TTC549 (cell line): ENCODE measurements around the gene RYR3.
"Not testable (repeated sequence)": the region's sequence is repeated elsewhere in the genome, so short reads cannot be mapped to it uniquely, and the experiment has no call there.

Experiments
- FAIRE-seq: peaks from 2 replicates; lab custom pipeline; 2012; peaks lifted over from hg19 to GRCh38; lab: Jason Lieb, UNC

RYR3 gene

GRCh38 chr15:33778852-33779251 is 468.1 kb downstream of the RYR3 start:
- FAIRE-seq: no peak

- no peak for FAIRE-seq
Observed at GRCh38 chr15:33780011-33780768, 469.4 kb downstream of the RYR3 start.

GRCh38 chr15:33782966-33783365 is 472.2 kb downstream of the RYR3 start:
- no peak for FAIRE-seq

GRCh38 chr15:33785366-33785765 is 474.6 kb downstream of the RYR3 start:
- no peak for FAIRE-seq

- no peak for FAIRE-seq
Observed at GRCh38 chr15:33788906-33789540, 478.3 kb downstream of the RYR3 start.

- FAIRE-seq: no peak
Observed at GRCh38 chr15:33794453-33794852, 483.7 kb downstream of the RYR3 start.

- no peak for FAIRE-seq
Observed at GRCh38 chr15:33795070-33795469, 484.3 kb downstream of the RYR3 start.

GRCh38 chr15:33797651-33798050 is 486.9 kb downstream of the RYR3 start:
- FAIRE-seq: no peak

GRCh38 chr15:33801954-33802353 is 491.2 kb downstream of the RYR3 start:
- no peak for FAIRE-seq

GRCh38 chr15:33807665-33808064 is 496.9 kb downstream of the RYR3 start:
- no peak for FAIRE-seq

- no peak for FAIRE-seq
Observed at GRCh38 chr15:33808720-33809457, 498.1 kb downstream of the RYR3 start.

GRCh38 chr15:33810073-33810595 is 499.4 kb downstream of the RYR3 start:
- no peak for FAIRE-seq

- FAIRE-seq: no peak
Observed at GRCh38 chr15:33810806-33811205, 500.0 kb downstream of the RYR3 start.

GRCh38 chr15:33813891-33814290 is 503.1 kb downstream of the RYR3 start:
- no peak for FAIRE-seq

GRCh38 chr15:33819499-33819898 is 508.7 kb downstream of the RYR3 start:
- not testable (repeated sequence) for FAIRE-seq

GRCh38 chr15:33822479-33822878 is 511.7 kb downstream of the RYR3 start:
- FAIRE-seq: no peak

GRCh38 chr15:33823119-33823518 is 512.4 kb downstream of the RYR3 start:
- FAIRE-seq: no peak

- FAIRE-seq: no peak
Observed at GRCh38 chr15:33825453-33825852, 514.7 kb downstream of the RYR3 start.

GRCh38 chr15:33826201-33826600 is 515.4 kb downstream of the RYR3 start:
- FAIRE-seq: no peak

GRCh38 chr15:33830351-33830750 is 519.6 kb downstream of the RYR3 start:
- no peak for FAIRE-seq

GRCh38 chr15:33831646-33832045 is 520.9 kb downstream of the RYR3 start:
- FAIRE-seq: no peak

- FAIRE-seq: no peak
Observed at GRCh38 chr15:33834892-33835743, 524.4 kb downstream of the RYR3 start.
